Suprapubic skin (tissue), 4 donors: ENCODE measurements around the gene WWOX.

Experiments
- EP300 ChIP-seq: sonication (generic); formaldehyde crosslinking; IDR thresholded peaks from one replicate; pipeline ENCODE4 v1.6.1; 2017; ENCODE audit warnings: antibody characterized with exemption
- POLR2A ChIP-seq, 2 donors: fragments of 450-650 bp; IDR thresholded peaks; one replicate each; pipeline ENCODE4 v1.6.1; 2017; ENCODE audit warnings: antibody characterized with exemption in 2 of 2, mild to moderate bottlenecking in 2 of 2, moderate library complexity in 2 of 2
- POLR2AphosphoS5 ChIP-seq, 3 donors: sonication (generic); formaldehyde crosslinking; IDR thresholded peaks; one replicate each; pipeline ENCODE4 v1.6.1; 2017; ENCODE audit warnings: antibody characterized with exemption in 3 of 3
- TF ChIP-seq, protein P1 (sequence below), 2 donors: fragments of 200-600 bp in 1 of 2; fragments of 450-650 bp in 1 of 2; sonication (generic) in 1 of 2; IDR thresholded peaks; one replicate each; pipeline ENCODE4 v1.5.1; 2016 to 2019; ENCODE audit warnings: antibody characterized with exemption in 2 of 2, mild to moderate bottlenecking in 1 of 2, moderate library complexity in 1 of 2

DNA sequence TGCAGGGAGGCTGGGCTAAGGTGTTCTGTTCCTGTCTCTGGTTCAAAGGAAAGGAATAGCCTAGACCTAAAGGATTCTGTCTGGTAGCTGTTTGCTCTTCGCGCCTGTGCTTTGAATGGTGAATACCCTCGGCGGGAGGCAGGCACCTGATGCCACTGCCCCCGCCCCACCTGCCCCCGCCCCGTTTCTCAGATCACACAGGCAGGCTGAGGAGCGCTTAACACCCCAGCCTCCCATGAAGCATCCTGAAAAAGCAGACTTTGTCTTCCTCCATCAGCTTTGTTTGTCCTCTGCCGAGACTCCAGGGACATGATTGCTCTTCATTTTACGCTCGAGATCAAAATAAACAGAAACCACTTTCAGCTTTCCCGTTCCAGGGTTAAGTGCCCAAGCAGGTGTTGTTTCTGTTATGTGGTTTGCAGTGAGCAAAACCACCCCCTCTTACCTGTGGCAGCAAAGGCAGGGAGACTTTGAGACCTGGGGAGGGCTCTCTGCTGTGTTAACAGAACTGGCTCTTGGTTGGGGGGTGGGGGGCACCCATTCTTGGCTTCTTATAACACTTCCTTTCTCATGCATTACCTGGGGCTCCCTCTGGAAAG, 452.1 kb downstream of the WWOX start:
- TF ChIP-seq POLR2A (IDR thresholded peaks at IDR 0.05) (no peak), POLR2AphosphoS5 (IDR thresholded peaks at IDR 0.05) (no peak), EP300 (no peak)
- TF ChIP-seq, protein P1, sequence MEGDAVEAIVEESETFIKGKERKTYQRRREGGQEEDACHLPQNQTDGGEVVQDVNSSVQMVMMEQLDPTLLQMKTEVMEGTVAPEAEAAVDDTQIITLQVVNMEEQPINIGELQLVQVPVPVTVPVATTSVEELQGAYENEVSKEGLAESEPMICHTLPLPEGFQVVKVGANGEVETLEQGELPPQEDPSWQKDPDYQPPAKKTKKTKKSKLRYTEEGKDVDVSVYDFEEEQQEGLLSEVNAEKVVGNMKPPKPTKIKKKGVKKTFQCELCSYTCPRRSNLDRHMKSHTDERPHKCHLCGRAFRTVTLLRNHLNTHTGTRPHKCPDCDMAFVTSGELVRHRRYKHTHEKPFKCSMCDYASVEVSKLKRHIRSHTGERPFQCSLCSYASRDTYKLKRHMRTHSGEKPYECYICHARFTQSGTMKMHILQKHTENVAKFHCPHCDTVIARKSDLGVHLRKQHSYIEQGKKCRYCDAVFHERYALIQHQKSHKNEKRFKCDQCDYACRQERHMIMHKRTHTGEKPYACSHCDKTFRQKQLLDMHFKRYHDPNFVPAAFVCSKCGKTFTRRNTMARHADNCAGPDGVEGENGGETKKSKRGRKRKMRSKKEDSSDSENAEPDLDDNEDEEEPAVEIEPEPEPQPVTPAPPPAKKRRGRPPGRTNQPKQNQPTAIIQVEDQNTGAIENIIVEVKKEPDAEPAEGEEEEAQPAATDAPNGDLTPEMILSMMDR (IDR thresholded peaks at IDR 0.05), result no peak
